ENCODE measurements around the gene SFI1. TPM values are rescaled to one million over a fixed set of nuclear protein-coding genes. Genes with fewer than 3 reads are reported as not detected.
A peak's percentile ranks its signal among the peaks of the same experiment; 100 is the strongest.
"Not testable (repeated sequence)": the region's sequence is repeated elsewhere in the genome, so short reads cannot be mapped to it uniquely, and the experiment has no call there.

Gene SFI1
- total RNA-seq, 1 experiment from 2014 or later: 53.1 TPM

DNA sequence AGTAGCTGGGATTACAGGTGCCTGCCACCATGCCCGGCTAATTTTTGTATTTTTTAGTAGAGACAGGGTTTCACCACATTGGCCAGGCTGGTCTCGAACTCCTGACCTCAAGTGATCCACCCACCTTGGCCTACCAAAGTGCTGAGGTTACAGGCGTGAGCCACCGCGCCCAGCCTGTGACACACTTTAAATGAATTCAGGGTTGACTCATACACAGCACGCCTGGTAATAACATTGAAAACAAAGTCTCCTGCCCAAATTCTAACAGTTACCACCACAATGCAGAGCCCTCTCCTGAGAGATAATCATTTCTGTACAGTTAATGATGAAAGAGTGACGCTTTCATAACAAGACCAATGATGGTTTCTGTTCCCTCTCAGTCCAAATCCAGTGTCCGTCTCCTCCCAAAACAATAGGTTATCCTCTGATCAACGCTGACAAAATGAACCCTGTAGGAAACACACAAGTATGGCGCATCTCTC, 164.6 kb downstream of the SFI1 start:
- peak overlapping the region; percentile 83 for H3K4me2 ChIP-seq (ENCODE audit: low read length)
- not testable (repeated sequence) for H3K9me3 ChIP-seq (ENCODE audit: control insufficient read depth in 1 of 2, insufficient read depth in 1 of 2, low read depth in 1 of 2, low read length in 2 of 2); H3K9me2 ChIP-seq (ENCODE audit: insufficient read depth); BruUV-seq (replicated peaks); H3K27me3 ChIP-seq (ENCODE audit: insufficient read depth, low read length); H2AFZ ChIP-seq (ENCODE audit: low read depth, low read length, poor library complexity, severe bottlenecking); H4K20me1 ChIP-seq (ENCODE audit: insufficient read depth); H3K36me3 ChIP-seq (ENCODE audit: control insufficient read depth in 1 of 2, insufficient read depth in 2 of 2, low read length in 2 of 2)
- RAD21 ChIA-PET (ENCODE audit: low non-redundant PET in 1 of 2, low total read pairs in 2 of 2, uncharacterized antibody in 2 of 2, unreplicated experiment in 2 of 2): interaction anchor here (0.5 to 2.0 kb wide), 4 partner anchors 14 to 317 kb away, joined by 3 to 12 read pairs (median 4); no protein-coding TSS in a partner anchor
- H3K9ac ChIP-seq (ENCODE audit: low read length): peak overlapping the region; percentile 88
- H3K27ac ChIP-seq (ENCODE audit: low read depth, low read length): peak overlapping the region; percentile 88
- POLR2A ChIA-PET: interaction anchor here (1.2 to 2.2 kb wide), 8 partner anchors 8 to 309 kb away, joined by 3 to 16 read pairs (median 10); partner anchors contain the start of gene DEPDC5
- peak; percentile 63 for DNase-seq (ENCODE audit: low read depth, low spot score)
- TF ChIP-seq JUND (IDR thresholded peaks at IDR 0.05) (peak; percentile 78), EGR1 (IDR thresholded peaks at IDR 0.05; ENCODE audit: low read depth) (peak; percentile 58; the same call in 1 of the 2 replicates), SP1 (IDR thresholded peaks at IDR 0.05; ENCODE audit: low read depth) (peak; percentile 40), FOSL1 (IDR thresholded peaks at IDR 0.05; ENCODE audit: low read depth) (peak; percentile 76)
- TF ChIP-seq, protein P1, sequence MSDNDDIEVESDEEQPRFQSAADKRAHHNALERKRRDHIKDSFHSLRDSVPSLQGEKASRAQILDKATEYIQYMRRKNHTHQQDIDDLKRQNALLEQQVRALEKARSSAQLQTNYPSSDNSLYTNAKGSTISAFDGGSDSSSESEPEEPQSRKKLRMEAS (IDR thresholded peaks at IDR 0.05): peak; percentile 64
- CTCF ChIA-PET: interaction anchor here (7.2 kb wide), 1 partner anchor 310 kb away, joined by 143 read pairs; no protein-coding TSS in a partner anchor
- peaks cover 16 to 48% of the 10 kb centered on the region in 2 experiments for H3K4me1 ChIP-seq (ENCODE audit: control insufficient read depth in 1 of 2, insufficient read depth in 2 of 2, low read length in 2 of 2)
- peak; percentile 52 for ATAC-seq
- intact Hi-C loops (cut with micrococcal nuclease): loop anchor here (2.0 to 10.0 kb wide), 2 partner anchors 90 to 394 kb away; partner anchors contain the start of gene PRR14L
- peak overlapping the region; percentile 85 to 89 for H3K4me3 ChIP-seq (replicated peaks in 1 of 2; ENCODE audit: low read depth in 1 of 2, low read length in 2 of 2)
- H3K79me2 ChIP-seq (ENCODE audit: insufficient read depth, low read length): peaks cover 60% of the 10 kb centered on the region

DNA sequence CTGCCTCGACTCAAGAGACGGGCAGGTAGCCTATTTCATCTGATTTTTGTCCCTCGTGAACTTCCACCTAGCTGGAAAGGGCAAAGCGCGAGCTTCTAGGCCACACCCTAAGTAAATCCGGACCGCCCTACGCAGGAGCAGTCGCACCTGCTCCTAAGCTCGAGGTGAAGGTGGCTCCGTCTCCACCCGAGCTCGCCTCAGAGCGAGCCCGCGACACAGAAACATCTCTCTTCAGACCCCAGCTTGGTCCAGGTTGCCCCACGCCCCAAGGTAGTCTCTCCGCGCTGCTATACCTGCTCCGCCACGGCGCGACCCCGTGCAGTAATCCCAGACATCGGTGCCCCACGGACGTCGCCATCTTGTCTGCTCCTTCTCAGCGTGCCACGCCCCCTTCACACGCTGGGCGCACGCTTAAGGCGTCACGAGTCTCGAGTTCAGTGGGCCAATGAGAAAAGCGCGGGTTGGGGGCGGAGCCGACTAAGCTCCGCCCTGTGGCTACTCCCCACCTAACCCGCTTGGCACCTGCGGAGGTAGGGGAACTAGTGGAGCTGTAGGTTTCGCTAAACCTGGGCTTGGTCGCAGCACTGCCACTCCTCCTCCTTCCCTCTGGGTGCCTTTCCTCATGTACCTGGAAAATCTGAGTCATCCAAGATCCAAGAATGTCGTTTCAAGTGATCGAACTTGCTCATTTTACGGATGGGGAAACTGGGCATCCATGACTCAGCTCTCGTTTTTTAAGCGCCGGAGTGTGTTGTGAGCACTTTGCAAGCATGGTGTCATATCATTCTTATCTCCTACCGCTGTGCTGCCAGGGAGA, 165.7 kb downstream of the SFI1 start, which contains the start of gene PISD:
Gene PISD, minus strand, starts transcription at position 365 of the 817 bp plus-strand sequence. Its CDS starts 7 bp downstream, at position 358.
- H3K4me2 ChIP-seq (ENCODE audit: low read length): peak within 1 kb of the TSS; percentile 83
- H3K79me2 ChIP-seq (ENCODE audit: insufficient read depth, low read length): peaks cover 50% of the 10 kb centered on the region
- no peaks in the 10 kb centered on the region for H3K9me2 ChIP-seq (ENCODE audit: insufficient read depth)
- intact Hi-C loops (cut with micrococcal nuclease): loop anchor here (2.0 to 10.0 kb wide), 3 partner anchors 89 to 393 kb away; partner anchors contain the start of gene PRR14L
- no peaks in the 10 kb centered on the region for H3K27me3 ChIP-seq (ENCODE audit: insufficient read depth, low read length)
- peak; percentile 88 for ATAC-seq
- H4K20me1 ChIP-seq (ENCODE audit: insufficient read depth): no peaks in the 10 kb centered on the region
- H3K9ac ChIP-seq (ENCODE audit: low read length): peak within 1 kb of the TSS; percentile 88
- ChIA-PET POLR2A (interaction anchor here (0.6 to 2.2 kb wide), 18 partner anchors 8 to 308 kb away, joined by 3 to 16 read pairs (median 4); partner anchors contain the start of genes DEPDC5 and PRR14L), CTCF (interaction anchor here (0.6 to 7.2 kb wide), 6 partner anchors 15 to 419 kb away, joined by 3 to 143 read pairs (median 4); no protein-coding TSS in a partner anchor), RAD21 (ENCODE audit: low non-redundant PET in 1 of 2, low total read pairs in 2 of 2, uncharacterized antibody in 2 of 2, unreplicated experiment in 2 of 2) (interaction anchor here (0.5 to 2.0 kb wide), 6 partner anchors 15 to 315 kb away, joined by 3 to 12 read pairs (median 4); no protein-coding TSS in a partner anchor)
- H2AFZ ChIP-seq (ENCODE audit: low read depth, low read length, poor library complexity, severe bottlenecking): no peak within 1 kb of the TSS
- H3K27ac ChIP-seq (ENCODE audit: low read depth, low read length): peak within 1 kb of the TSS; percentile 88
- BruUV-seq (replicated peaks): no TSS peak
- peak within 1 kb of the TSS; percentile 85 to 89 for H3K4me3 ChIP-seq (replicated peaks in 1 of 2; ENCODE audit: low read depth in 1 of 2, low read length in 2 of 2)
- peak; percentile 96 for DNase-seq (ENCODE audit: low read depth, low spot score)
- no peaks in the 10 kb centered on the region for H3K36me3 ChIP-seq (ENCODE audit: control insufficient read depth in 1 of 2, insufficient read depth in 2 of 2, low read length in 2 of 2)
- peaks cover 19 to 51% of the 10 kb centered on the region in 2 experiments for H3K4me1 ChIP-seq (ENCODE audit: control insufficient read depth in 1 of 2, insufficient read depth in 2 of 2, low read length in 2 of 2)
- no peaks in the 10 kb centered on the region for H3K9me3 ChIP-seq (ENCODE audit: control insufficient read depth in 1 of 2, insufficient read depth in 1 of 2, low read depth in 1 of 2, low read length in 2 of 2)
- TF ChIP-seq CBX3 (IDR thresholded peaks at IDR 0.05; ENCODE audit: low read depth) (peak; percentile 13; the same call in 1 of the 2 replicates), ZNF274 (IDR thresholded peaks at IDR 0.05; ENCODE audit: low read depth, low read length) (no peak), ZFX (IDR thresholded peaks at IDR 0.05) (no peak), POLR2A (IDR thresholded peaks at IDR 0.05; ENCODE audit: borderline replicate concordance, extremely low read depth, insufficient read depth, insufficient read length) (peak; percentile 83), SP1 (IDR thresholded peaks at IDR 0.05; ENCODE audit: low read depth) (peak; percentile 95), CEBPB (IDR thresholded peaks at IDR 0.05; ENCODE audit: low read depth) (no peak), EZH2 (IDR thresholded peaks at IDR 0.05) (no peak), FOSL1 (IDR thresholded peaks at IDR 0.05; ENCODE audit: low read depth) (peak; percentile 36), SIN3A (IDR thresholded peaks at IDR 0.05; ENCODE audit: low read depth) (peak; percentile 84), JUND (IDR thresholded peaks at IDR 0.05) (peak; percentile 64), POLR2AphosphoS5 (IDR thresholded peaks at IDR 0.05; ENCODE audit: low read depth, low read length) (peak; percentile 86), YY1 (IDR thresholded peaks at IDR 0.05; ENCODE audit: extremely low read depth, insufficient replicate concordance, low read depth, low read length) (peak; percentile 94)
- TF ChIP-seq, protein P2, sequence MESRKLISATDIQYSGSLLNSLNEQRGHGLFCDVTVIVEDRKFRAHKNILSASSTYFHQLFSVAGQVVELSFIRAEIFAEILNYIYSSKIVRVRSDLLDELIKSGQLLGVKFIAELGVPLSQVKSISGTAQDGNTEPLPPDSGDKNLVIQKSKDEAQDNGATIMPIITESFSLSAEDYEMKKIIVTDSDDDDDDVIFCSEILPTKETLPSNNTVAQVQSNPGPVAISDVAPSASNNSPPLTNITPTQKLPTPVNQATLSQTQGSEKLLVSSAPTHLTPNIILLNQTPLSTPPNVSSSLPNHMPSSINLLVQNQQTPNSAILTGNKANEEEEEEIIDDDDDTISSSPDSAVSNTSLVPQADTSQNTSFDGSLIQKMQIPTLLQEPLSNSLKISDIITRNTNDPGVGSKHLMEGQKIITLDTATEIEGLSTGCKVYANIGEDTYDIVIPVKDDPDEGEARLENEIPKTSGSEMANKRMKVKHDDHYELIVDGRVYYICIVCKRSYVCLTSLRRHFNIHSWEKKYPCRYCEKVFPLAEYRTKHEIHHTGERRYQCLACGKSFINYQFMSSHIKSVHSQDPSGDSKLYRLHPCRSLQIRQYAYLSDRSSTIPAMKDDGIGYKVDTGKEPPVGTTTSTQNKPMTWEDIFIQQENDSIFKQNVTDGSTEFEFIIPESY (IDR thresholded peaks at IDR 0.05; ENCODE audit: extremely low read depth, insufficient replicate concordance, low read length): no peak
- TF ChIP-seq, protein P1 (IDR thresholded peaks at IDR 0.05): peak; percentile 83

Measured in HCT116 (cell line).